Superior temporal gyrus (tissue), 1 donor: ENCODE data around the gene RAC3.
"Not testable (repeated sequence)": the region's sequence is repeated elsewhere in the genome, so short reads cannot be mapped to it uniquely, and the experiment has no call there.

ENCODE experiments used
- DNase-seq: peaks from one replicate; pipeline ENCODE4 v3.0.0-alpha.2; 2016; ENCODE audit errors: extremely low spot score

RAC3 gene

GRCh38 chr17:82023447-82024241, 7.8 kb upstream of the RAC3 start:
- DNase-seq: no peak

- DNase-seq: no peak
These were observed 6.6 kb upstream of the RAC3 start for GRCh38 chr17:82024859-82025258.

- no peak for DNase-seq
These were observed 5.9 kb upstream of the RAC3 start for GRCh38 chr17:82025401-82026107.

- DNase-seq: no peak
These were observed 3.2 kb upstream of the RAC3 start for GRCh38 chr17:82028246-82028645.

- no peak for DNase-seq
These were observed 2.5 kb upstream of the RAC3 start for GRCh38 chr17:82028966-82029365.

- no peak for DNase-seq
These were observed 2.1 kb upstream of the RAC3 start for GRCh38 chr17:82029391-82029790.

GRCh38 chr17:82029990-82030469, 1.4 kb upstream of the RAC3 start:
- no peak for DNase-seq

GRCh38 chr17:82030470-82031302, 792 bp upstream of the RAC3 start:
- peak; percentile 81 for DNase-seq

- no peak for DNase-seq
These were observed 578 bp downstream of the RAC3 start for GRCh38 chr17:82031885-82032627.

- no peak for DNase-seq
These were observed 2.0 kb downstream of the RAC3 start for GRCh38 chr17:82033359-82034085.

- DNase-seq: no peak
These were observed 3.0 kb downstream of the RAC3 start for GRCh38 chr17:82034371-82035011.

GRCh38 chr17:82035488-82035887, 4.0 kb downstream of the RAC3 start:
- no peak for DNase-seq

GRCh38 chr17:82035956-82036633, 4.6 kb downstream of the RAC3 start:
- DNase-seq: no peak

GRCh38 chr17:82036634-82037091, 5.2 kb downstream of the RAC3 start:
- no peak for DNase-seq

- peak; percentile 95 for DNase-seq
These were observed 5.8 kb downstream of the RAC3 start, which contains the start of gene DCXR for GRCh38 chr17:82037092-82037888. TSS of gene DCXR (minus strand) at chr17:82037697. CDS start at chr17:82037682, 15 bp downstream.

- no peak for DNase-seq
These were observed 6.4 kb downstream of the RAC3 start for GRCh38 chr17:82037889-82038195.

- DNase-seq: not testable (repeated sequence)
These were observed 7.4 kb downstream of the RAC3 start for GRCh38 chr17:82038796-82039409.

- no peak for DNase-seq
These were observed 8.3 kb downstream of the RAC3 start for GRCh38 chr17:82039695-82040299.
